ENCODE measurements around the gene APH1A. TPM values are rescaled to one million over a fixed set of nuclear protein-coding genes. Genes with fewer than 3 reads are reported as not detected.
"Not testable (repeated sequence)": the region's sequence is repeated elsewhere in the genome, so short reads cannot be mapped to it uniquely, and the experiment has no call there.

The APH1A gene
- total RNA-seq, 2 experiments from 2014 or later = 71.2 to 75.7 TPM

GRCh38 chr1:150237746-150238145, 31.1 kb downstream of the APH1A start:
- H3K9me3 Mint-ChIP-seq = no peaks in the 10 kb centered on the region
- intact Hi-C loops (cut with micrococcal nuclease) = loop anchor here (2.0 kb wide), 1 partner anchor 277 kb away; the partner anchor contains the start of gene FALEC
- H3K4me1 Mint-ChIP-seq (ENCODE audit: low read depth) = peaks cover 19% of the 10 kb centered on the region
- DNase-seq = no peak
- CTCF ChIA-PET = interaction anchor here (1.2 kb wide), 1 partner anchor 18 kb away, joined by 3 read pairs; no protein-coding TSS in a partner anchor
- H3K36me3 Mint-ChIP-seq (ENCODE audit: low read depth) = peaks cover 12% of the 10 kb centered on the region
- no peaks in the 10 kb centered on the region for H3K27me3 Mint-ChIP-seq (ENCODE audit: low read depth)
- no peak overlapping the region for H3K4me3 Mint-ChIP-seq
- H3K27ac Mint-ChIP-seq = no peak overlapping the region

GRCh38 chr1:150237176-150237575, 31.6 kb downstream of the APH1A start:
- not testable (repeated sequence) for H3K9me3 Mint-ChIP-seq; H3K27me3 Mint-ChIP-seq (ENCODE audit: low read depth); H3K4me3 Mint-ChIP-seq; DNase-seq; H3K27ac Mint-ChIP-seq
- Mint-ChIP-seq H3K36me3 (ENCODE audit: low read depth) (peaks cover 12% of the 10 kb centered on the region), H3K4me1 (ENCODE audit: low read depth) (peaks cover 21% of the 10 kb centered on the region)
- CTCF ChIA-PET = interaction anchor here (0.6 to 1.2 kb wide), 2 partner anchors 19 to 73 kb away, joined by 3 to 8 read pairs; no protein-coding TSS in a partner anchor
- intact Hi-C loops (cut with micrococcal nuclease) = loop anchor here (2.0 kb wide), 1 partner anchor 278 kb away; the partner anchor contains the start of gene FALEC

DNA sequence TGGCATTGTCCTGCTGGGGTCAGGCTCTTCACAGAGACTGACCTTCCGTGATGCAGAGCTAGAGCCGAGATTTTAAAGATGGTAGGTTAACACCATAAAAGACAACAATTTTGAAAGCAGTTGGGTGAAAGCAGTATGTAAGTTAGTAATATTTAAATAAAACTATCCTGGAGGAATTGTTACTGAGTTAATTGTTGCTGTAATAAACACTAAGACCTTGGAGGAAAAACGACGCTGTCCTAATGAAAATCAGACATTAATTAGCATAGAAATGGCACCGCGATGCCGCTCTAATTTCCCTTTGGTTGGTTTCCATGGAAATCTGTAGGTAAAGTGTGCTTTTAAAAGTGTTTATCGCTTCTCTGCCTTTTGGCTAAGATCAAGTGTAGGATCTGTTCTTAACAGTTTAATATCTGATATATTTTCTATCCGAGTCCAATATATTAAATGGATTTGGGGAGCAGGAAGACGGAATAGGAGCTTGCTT, 32.2 kb downstream of the APH1A start:
- CTCF ChIA-PET = interaction anchor here (0.6 to 1.2 kb wide), 2 partner anchors 19 to 74 kb away, joined by 3 to 8 read pairs; no protein-coding TSS in a partner anchor
- Mint-ChIP-seq H3K27ac (no peak overlapping the region), H3K4me3 (no peak overlapping the region), H3K36me3 (ENCODE audit: low read depth) (peaks cover 12% of the 10 kb centered on the region), H3K27me3 (ENCODE audit: low read depth) (no peaks in the 10 kb centered on the region), H3K4me1 (ENCODE audit: low read depth) (peaks cover 21% of the 10 kb centered on the region), H3K9me3 (no peaks in the 10 kb centered on the region)
- DNase-seq = no peak
- intact Hi-C loops (cut with micrococcal nuclease) = loop anchor here (1.0 to 2.0 kb wide), 7 partner anchors 23 to 393 kb away; partner anchors contain the start of genes APH1A, ENSA, FALEC and PRPF3

GRCh38 chr1:150235852-150236613, 32.8 kb downstream of the APH1A start, which contains the start of gene ANP32E:
Gene ANP32E, minus strand, starts transcription at chr1:150236112. Its CDS starts 326 bp downstream, at chr1:150235786.
- Mint-ChIP-seq H3K9me3 (no peaks in the 10 kb centered on the region), H3K36me3 (ENCODE audit: low read depth) (peaks cover 13% of the 10 kb centered on the region), H3K27me3 (ENCODE audit: low read depth) (no peaks in the 10 kb centered on the region), H3K27ac (no peak within 1 kb of the TSS), H3K4me1 (ENCODE audit: low read depth) (peaks cover 21% of the 10 kb centered on the region), H3K4me3 (no peak within 1 kb of the TSS)
- intact Hi-C loops (cut with micrococcal nuclease) = loop anchor here (1.0 to 2.0 kb wide), 7 partner anchors 23 to 393 kb away; partner anchors contain the start of genes APH1A, ENSA, FALEC and PRPF3
- peak; percentile 97 for DNase-seq
- CTCF ChIA-PET = interaction anchor here (0.6 to 1.2 kb wide), 2 partner anchors 12 to 20 kb away, joined by 3 read pairs; no protein-coding TSS in a partner anchor

DNA sequence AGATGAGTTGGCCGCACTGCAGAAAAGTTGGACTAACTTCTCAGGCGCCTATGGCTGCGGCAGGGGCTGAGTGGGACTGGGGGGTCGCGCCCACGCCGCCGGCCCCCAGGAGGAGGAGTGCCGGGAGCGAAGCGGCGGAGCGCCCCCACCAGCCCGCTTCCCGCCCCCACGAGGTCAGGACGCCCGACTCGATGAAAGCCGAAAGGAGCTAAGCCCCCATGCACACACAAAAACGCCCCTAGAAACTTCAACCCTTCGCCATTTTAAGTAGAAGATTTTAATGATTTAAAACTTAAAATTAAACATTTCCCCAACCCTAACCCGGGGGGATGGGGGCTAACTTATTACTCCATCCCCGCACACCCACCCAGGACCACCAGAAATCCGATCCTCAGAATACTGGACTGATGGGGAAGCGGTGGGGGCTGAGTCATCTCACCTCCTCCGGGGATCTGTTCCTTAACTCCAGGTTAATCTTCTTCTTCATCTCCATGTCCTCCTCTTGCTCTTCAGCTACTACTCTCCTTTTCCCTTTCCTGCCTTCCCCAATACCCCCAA, 33.4 kb downstream of the APH1A start:
- H3K36me3 Mint-ChIP-seq (ENCODE audit: low read depth) = peaks cover 16% of the 10 kb centered on the region
- no peaks in the 10 kb centered on the region for H3K9me3 Mint-ChIP-seq
- H3K27ac Mint-ChIP-seq = no peak overlapping the region
- intact Hi-C loops (cut with micrococcal nuclease) = no loop called here
- no peaks in the 10 kb centered on the region for H3K27me3 Mint-ChIP-seq (ENCODE audit: low read depth)
- CTCF ChIA-PET = interaction anchor here (0.6 kb wide), 1 partner anchor 12 kb away, joined by 3 read pairs; no protein-coding TSS in a partner anchor
- H3K4me1 Mint-ChIP-seq (ENCODE audit: low read depth) = peaks cover 21% of the 10 kb centered on the region
- H3K4me3 Mint-ChIP-seq = no peak overlapping the region
- peak; percentile 37 for DNase-seq

DNA sequence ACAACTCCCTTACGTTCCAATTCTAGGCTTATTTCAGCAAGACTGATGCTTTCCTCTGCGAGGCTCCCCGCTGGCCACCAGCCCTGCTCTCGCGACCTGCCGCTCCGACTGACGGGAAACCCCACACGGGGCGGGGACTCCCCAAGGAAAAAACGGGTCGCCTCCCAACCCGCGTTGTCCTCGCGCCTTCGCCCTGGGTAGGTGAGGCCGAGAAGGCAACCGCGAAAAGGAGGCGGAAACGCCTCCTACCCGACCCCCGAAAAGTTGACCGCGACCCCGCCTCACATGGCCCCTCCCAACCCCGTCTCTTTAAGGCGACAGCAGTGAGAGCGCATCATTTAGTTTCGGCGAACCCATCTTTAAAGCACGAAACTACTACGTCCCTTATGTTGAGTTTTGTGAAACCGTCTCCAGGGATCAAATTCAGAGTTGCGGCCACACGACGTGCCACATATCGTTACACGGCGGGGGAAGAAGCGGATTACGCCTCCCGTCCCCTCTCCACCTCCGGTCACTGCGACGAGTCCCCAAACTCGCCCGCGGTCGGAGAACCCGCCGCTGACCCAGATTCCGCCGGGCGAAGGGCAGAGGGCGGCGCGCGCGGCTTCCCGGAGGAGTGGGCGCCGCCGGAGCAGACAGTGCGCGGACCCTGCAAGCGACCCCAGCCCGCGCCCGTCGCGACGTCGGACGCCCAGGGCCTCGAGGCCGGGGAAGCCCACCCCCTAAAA, 34.1 kb downstream of the APH1A start:
- H3K27ac Mint-ChIP-seq = no peak overlapping the region
- H3K27me3 Mint-ChIP-seq (ENCODE audit: low read depth) = no peaks in the 10 kb centered on the region
- CTCF ChIA-PET = interaction anchor here (0.9 kb wide), 1 partner anchor 20 kb away, joined by 5 read pairs; no protein-coding TSS in a partner anchor
- intact Hi-C loops (cut with micrococcal nuclease) = no loop called here
- no peak overlapping the region for H3K4me3 Mint-ChIP-seq
- peak; percentile 91 for DNase-seq
- H3K36me3 Mint-ChIP-seq (ENCODE audit: low read depth) = peaks cover 16% of the 10 kb centered on the region
- peaks cover 21% of the 10 kb centered on the region for H3K4me1 Mint-ChIP-seq (ENCODE audit: low read depth)
- H3K9me3 Mint-ChIP-seq = no peaks in the 10 kb centered on the region

GRCh38 chr1:150234309-150234565, 34.6 kb downstream of the APH1A start:
- Mint-ChIP-seq H3K4me1 (ENCODE audit: low read depth) (peaks cover 21% of the 10 kb centered on the region), H3K9me3 (no peaks in the 10 kb centered on the region), H3K27me3 (ENCODE audit: low read depth) (no peaks in the 10 kb centered on the region), H3K27ac (no peak overlapping the region), H3K4me3 (no peak overlapping the region), H3K36me3 (ENCODE audit: low read depth) (peaks cover 17% of the 10 kb centered on the region)
- CTCF ChIA-PET = interaction anchor here (0.6 to 0.9 kb wide), 3 partner anchors 19 to 1538 kb away, joined by 4 to 5 read pairs (median 4); no protein-coding TSS in a partner anchor
- DNase-seq = no peak
- intact Hi-C loops (cut with micrococcal nuclease) = no loop called here

DNA sequence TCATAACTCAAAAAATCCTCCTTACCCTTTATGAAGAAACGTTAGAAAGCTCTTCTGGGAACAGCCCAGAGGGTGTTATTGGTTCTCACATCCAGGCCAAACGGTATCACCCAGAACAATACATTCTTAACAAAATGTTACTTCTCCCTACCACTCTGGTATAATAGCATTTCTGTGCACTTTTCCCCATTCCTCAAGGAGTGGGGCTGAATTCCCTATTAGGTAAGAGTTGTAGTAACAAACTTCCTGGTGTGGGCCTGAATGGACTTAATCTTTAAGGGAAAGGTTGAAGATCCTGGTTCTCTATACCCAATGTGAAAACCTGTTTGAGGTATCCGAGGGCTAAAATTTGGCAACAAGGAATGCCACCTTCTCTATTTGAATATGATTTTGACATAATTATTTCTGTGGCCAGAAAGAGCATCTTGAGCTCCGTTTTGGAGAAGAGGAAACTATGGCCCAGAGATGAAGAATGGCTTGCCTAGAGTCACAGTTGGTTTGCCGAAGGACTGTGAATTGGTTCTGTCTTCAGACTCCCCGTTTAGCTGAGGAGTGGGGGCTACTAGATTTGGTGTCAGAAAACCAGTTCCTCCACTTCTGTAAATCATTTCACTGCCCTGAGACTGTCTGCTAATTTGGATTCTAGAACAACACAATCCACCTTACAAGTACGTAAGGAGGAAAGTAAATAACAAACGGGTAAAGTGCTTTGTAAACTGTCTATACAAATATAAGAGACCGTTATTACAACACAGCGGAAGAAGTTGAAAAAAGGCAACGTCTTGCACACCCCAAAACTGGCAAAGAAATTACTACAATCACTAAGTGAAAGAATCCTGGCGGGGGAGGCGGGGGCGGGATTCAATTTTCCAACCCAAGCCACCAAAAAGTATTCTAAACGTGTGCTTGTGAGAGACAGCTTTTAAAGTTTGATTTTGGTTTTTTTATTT, 35.2 kb downstream of the APH1A start:
- Mint-ChIP-seq H3K27ac (no peak overlapping the region), H3K9me3 (no peaks in the 10 kb centered on the region), H3K4me1 (ENCODE audit: low read depth) (peaks cover 24% of the 10 kb centered on the region), H3K4me3 (no peak overlapping the region), H3K27me3 (ENCODE audit: low read depth) (no peaks in the 10 kb centered on the region), H3K36me3 (ENCODE audit: low read depth) (peaks cover 21% of the 10 kb centered on the region)
- CTCF ChIA-PET = interaction anchor here (0.6 to 1.0 kb wide), 5 partner anchors 9 to 1539 kb away, joined by 3 to 5 read pairs (median 4); no protein-coding TSS in a partner anchor
- intact Hi-C loops (cut with micrococcal nuclease) = no loop called here
- DNase-seq = peak; percentile 68

GRCh38 chr1:150232921-150233320, 35.9 kb downstream of the APH1A start:
- H3K9me3 Mint-ChIP-seq; DNase-seq; intact Hi-C loops (cut with micrococcal nuclease); H3K27me3 Mint-ChIP-seq (ENCODE audit: low read depth); H3K4me3 Mint-ChIP-seq: not testable (repeated sequence)
- peaks cover 24% of the 10 kb centered on the region for H3K36me3 Mint-ChIP-seq (ENCODE audit: low read depth)
- CTCF ChIA-PET = interaction anchor here (0.7 to 1.0 kb wide), 2 partner anchors 8 to 23 kb away, joined by 3 to 4 read pairs; no protein-coding TSS in a partner anchor
- peak overlapping the region; percentile 30 for H3K27ac Mint-ChIP-seq
- H3K4me1 Mint-ChIP-seq (ENCODE audit: low read depth) = peaks cover 24% of the 10 kb centered on the region

DNA sequence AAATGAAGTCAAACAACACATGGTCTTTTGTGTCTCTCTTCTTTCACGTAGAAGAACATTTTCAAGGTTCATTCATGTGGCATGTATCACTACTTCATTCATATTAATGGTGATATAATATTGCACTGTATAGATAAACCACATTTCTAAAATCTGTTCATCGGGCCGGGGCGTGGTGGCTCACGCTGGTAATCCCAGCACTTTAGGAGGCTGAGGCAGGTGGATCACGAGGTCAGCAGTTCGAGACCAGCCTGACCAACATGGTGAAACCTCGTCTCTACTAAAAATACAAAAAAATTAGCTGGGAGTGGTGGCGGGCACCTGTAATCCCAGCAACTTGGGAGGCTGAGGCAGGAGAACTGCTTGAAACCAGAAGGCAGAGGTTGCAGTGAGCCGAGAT, 40.6 kb downstream of the APH1A start:
- H3K9me3 Mint-ChIP-seq; CTCF ChIA-PET; DNase-seq; H3K4me3 Mint-ChIP-seq; H3K4me1 Mint-ChIP-seq (ENCODE audit: low read depth); intact Hi-C loops (cut with micrococcal nuclease); H3K27ac Mint-ChIP-seq; H3K27me3 Mint-ChIP-seq (ENCODE audit: low read depth): not testable (repeated sequence)
- peaks cover 47% of the 10 kb centered on the region for H3K36me3 Mint-ChIP-seq (ENCODE audit: low read depth)

- Mint-ChIP-seq H3K27ac (no peak overlapping the region), H3K4me1 (ENCODE audit: low read depth) (peaks cover 3% of the 10 kb centered on the region), H3K4me3 (no peak overlapping the region), H3K27me3 (ENCODE audit: low read depth) (no peaks in the 10 kb centered on the region), H3K36me3 (ENCODE audit: low read depth) (peaks cover 49% of the 10 kb centered on the region), H3K9me3 (no peaks in the 10 kb centered on the region)
- CTCF ChIA-PET = no interaction called here
- intact Hi-C loops (cut with micrococcal nuclease) = no loop called here
- DNase-seq = no peak
Observed at GRCh38 chr1:150227228-150227627, 41.6 kb downstream of the APH1A start.
